Measurements from ENCODE around the gene ANKRD62.
"Not testable (repeated sequence)": the region's sequence is repeated elsewhere in the genome, so short reads cannot be mapped to it uniquely, and the experiment has no call there.

GRCh38 chr18:12149431-12149830 lies 55.8 kb downstream of the ANKRD62 start:
- TF ChIP-seq CTCF (conservative IDR thresholded peaks at IDR 0.05; ENCODE audit: low read depth, low read length); EZH2 (IDR thresholded peaks at IDR 0.05; ENCODE audit: borderline replicate concordance, low read depth, low read length, poor library complexity, severe bottlenecking): not testable (repeated sequence)
